Measurements from ENCODE around the gene NR2F2.

Gene NR2F2

GRCh38 chr15:96330450-96331143 is at the start of gene NR2F2:
NR2F2 (plus strand) TSS chr15:96330700; CDS start chr15:96332106, 1,406 bp downstream.
- H3K4me3 ChIP-seq (ENCODE audit: low read depth, low read length) = peak within 1 kb of the TSS; percentile 93
- peak; percentile 99 for DNase-seq (ENCODE audit: low read depth)

DNA sequence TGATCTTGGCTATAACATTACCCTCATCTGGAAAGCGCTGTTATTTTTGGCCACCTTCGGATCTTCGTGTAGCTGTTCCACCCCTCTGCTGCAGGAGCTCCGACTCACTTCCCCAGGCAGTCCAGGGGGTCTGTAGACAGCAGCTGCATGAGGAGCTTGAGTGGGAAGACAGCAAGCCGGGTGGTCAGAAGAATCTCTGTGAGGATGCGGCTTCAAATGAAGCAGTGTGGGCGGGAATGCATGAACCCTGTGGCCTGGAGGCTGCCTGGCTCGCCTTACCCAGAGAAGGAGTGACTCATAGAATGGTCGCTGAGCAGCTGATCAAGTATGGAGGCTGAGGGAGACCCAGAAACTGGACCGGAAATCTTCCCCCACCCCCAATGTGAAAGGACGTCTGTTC is 45.2 kb upstream of the NR2F2 start:
- H3K4me3 ChIP-seq (ENCODE audit: low read depth, low read length) = no peak overlapping the region
- peak; percentile 100 for DNase-seq (ENCODE audit: low read depth)

DNA sequence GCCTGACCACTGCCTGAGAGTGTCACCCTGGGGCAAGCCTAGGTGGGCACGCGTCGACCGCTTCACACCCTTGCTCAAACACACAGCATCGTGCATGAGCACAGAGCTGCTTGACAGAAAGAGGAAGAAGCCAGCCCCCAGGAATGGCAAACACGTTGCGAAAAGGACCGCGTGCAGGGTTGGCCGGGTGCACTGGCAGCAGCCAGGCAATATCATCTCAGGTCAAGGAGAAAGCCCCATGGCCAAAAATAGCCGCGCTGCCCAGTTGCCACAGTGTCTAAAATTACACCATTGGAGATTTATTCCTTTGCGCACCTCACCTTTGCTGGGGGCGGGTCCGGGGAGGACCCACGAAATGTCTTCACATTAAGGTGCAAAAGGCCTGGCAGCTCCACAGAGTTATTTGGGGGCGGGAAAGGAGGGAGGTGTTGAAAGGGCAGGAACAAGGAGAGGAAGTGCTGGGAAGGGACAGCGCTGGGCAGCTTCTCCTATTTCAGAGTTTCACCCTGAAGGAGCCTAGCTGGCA is 44.7 kb upstream of the NR2F2 start:
- H3K4me3 ChIP-seq (ENCODE audit: low read depth, low read length) = no peak overlapping the region

GRCh38 chr15:96290679-96291078 is 39.8 kb upstream of the NR2F2 start:
- no peak overlapping the region for H3K4me3 ChIP-seq (ENCODE audit: low read depth, low read length)
- DNase-seq (ENCODE audit: low read depth) = no peak

More for the DNA sequence above, 44.7 kb upstream of the NR2F2 start:
- no peak for DNase-seq (ENCODE audit: low read depth)

DNA sequence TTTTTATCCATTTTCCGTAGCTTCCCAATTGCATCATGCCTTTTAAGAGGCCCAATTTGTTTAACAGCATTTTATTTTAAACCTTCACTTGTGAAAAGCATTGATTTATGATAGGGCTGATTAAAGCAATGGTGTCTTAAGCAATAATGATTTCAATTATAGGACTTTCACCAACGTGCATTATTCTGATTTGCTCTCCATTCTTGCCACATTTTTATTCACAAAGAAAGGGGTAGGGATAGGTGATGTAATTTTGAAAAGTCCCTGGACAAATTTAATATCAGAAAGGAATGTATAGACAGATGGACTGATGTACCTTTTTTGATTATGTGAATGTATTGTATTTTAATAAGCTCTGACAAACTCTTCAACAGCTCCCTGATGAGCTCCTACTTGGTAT is 37.9 kb upstream of the NR2F2 start:
- no peak overlapping the region for H3K4me3 ChIP-seq (ENCODE audit: low read depth, low read length)
- DNase-seq (ENCODE audit: low read depth) = no peak

GRCh38 chr15:96293441-96293840 is 37.1 kb upstream of the NR2F2 start:
- DNase-seq (ENCODE audit: low read depth) = no peak
- H3K4me3 ChIP-seq (ENCODE audit: low read depth, low read length) = no peak overlapping the region

DNA sequence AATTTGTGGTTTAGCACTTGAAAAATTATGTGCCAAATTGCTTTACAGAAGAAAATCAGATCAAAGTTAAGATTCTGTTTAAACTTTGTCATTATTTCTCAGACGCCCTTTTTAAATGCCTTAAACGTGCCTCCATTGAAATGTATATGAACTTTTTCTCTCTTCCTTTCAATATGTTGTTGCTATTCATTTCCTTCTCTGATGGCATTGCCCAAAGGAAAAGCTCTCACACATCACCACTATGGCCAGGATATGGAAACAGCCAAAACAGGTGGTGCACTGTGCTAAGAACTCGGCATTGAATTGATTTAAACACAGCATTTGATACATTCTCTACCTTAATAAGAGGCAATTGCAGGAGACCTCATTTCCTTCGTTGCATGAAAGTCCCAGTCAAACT is 35.7 kb upstream of the NR2F2 start:
- no peak overlapping the region for H3K4me3 ChIP-seq (ENCODE audit: low read depth, low read length)
- DNase-seq (ENCODE audit: low read depth) = no peak

GRCh38 chr15:96296264-96296663 is 34.2 kb upstream of the NR2F2 start:
- DNase-seq (ENCODE audit: low read depth) = peak; percentile 62
- H3K4me3 ChIP-seq (ENCODE audit: low read depth, low read length) = no peak overlapping the region

GRCh38 chr15:96297783-96298182 is 32.7 kb upstream of the NR2F2 start:
- no peak overlapping the region for H3K4me3 ChIP-seq (ENCODE audit: low read depth, low read length)
- DNase-seq (ENCODE audit: low read depth) = no peak

- no peak for DNase-seq (ENCODE audit: low read depth)
- H3K4me3 ChIP-seq (ENCODE audit: low read depth, low read length) = no peak overlapping the region
These were observed 32.3 kb upstream of the NR2F2 start for GRCh38 chr15:96298217-96298616.

DNA sequence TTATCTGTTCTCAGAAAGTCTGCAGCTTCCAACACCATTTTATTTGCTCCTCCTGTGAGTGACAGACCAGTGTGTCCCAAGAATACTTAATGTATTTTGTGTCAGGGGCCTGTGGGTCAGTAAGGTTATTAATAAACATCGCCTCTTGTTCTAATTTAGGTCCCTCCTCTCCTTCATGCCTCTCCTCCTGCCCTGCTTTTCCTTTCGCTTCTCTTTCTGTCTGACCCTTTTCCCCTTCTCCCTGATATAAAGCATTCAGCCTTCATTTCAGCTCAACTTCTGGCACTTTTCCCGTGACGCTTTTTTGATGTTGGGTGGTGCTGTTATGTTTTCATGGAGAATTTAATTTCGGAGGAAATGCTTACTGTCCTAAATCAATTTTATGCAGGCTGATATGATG is 29.7 kb upstream of the NR2F2 start:
- no peak for DNase-seq (ENCODE audit: low read depth)
- no peak overlapping the region for H3K4me3 ChIP-seq (ENCODE audit: low read depth, low read length)

DNA sequence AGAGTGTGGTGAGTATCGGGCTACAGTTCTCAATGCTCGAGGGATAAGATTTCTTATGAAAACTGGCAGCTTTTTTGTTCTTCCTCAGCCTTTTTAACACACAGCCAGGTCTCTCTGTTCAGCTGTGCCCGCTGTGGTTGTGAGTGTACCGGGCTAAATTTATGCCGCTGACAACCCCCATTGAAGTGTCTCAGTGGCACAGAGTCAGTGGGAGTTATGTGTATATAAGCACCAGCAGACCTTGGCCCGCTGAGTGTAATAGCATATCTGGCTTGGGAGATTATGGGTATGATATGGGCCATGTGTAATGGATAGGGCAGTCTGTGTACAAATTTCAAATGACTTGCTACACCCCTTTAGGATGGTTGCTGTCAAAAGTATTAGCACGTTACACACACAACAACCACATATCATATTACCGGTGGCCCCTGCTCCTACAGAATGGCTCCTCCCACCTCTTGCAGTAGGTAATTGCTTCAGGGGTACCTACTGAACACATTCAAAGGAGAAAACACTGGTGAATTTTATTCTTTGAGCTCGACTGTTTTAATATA is 26.9 kb upstream of the NR2F2 start:
- H3K4me3 ChIP-seq (ENCODE audit: low read depth, low read length) = no peak overlapping the region
- DNase-seq (ENCODE audit: low read depth) = no peak

DNA sequence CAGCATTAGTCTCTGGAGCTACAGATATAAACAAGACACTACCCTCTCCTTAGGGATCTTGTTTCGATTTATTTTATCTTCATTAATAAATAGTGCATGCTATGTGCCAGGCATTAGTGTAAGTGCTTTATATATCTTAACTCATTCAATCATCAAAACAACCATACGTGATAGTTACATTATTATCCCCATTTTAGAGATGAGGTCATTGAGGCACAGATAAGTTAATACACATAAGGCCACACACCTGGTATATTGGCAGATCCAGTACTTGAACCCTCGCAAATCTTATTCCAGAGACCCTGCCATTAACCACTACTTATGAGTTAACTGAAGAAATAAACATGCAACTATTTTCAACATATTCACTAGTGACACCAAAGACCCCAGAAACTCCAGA is 25.7 kb upstream of the NR2F2 start:
- DNase-seq (ENCODE audit: low read depth) = no peak
- H3K4me3 ChIP-seq (ENCODE audit: low read depth, low read length) = no peak overlapping the region

DNA sequence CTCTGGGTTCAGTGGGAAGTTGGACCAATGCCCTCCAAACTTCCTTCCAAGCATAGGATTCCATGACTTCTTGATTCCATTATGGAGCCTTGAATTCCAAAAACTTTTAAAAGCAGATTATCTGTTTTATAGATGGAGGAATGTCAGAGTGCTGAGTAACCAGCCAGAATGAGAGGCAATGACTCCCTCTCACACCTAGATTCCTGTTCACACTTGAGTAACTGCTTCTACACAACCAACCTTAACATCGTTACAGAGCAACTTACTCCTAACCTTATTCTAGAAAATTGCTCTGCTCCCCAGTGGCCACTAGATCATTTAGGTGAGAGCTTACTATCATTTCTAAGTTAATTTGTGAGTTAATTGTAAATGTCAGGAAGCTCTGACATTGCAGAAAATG is 24.2 kb upstream of the NR2F2 start:
- H3K4me3 ChIP-seq (ENCODE audit: low read depth, low read length) = no peak overlapping the region
- no peak for DNase-seq (ENCODE audit: low read depth)

DNA sequence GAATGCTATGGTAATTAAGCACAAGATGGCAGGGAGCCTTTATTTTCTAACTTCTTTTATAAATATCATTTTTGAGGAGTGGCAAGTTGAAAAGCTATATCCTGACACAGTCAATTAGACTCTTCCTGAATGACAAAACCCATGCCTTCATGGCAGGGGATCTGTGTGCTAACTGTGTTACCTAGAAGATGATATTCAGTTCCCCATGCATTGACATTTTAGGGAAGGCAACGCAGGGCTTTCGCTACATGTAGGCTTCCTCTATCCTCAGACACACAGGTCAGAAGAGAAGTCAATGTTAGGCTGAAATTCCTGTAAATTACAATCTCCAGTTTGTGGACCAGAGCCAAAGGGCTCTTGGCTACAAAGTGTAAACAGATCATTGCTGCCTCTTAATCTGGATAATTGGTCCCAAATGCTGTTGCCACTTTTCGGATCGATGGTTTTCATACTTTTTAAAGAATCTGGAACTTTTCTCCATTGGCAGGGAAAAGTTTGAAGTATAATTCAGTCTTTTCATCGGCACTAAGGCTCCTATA is 22.6 kb upstream of the NR2F2 start:
- H3K4me3 ChIP-seq (ENCODE audit: low read depth, low read length) = no peak overlapping the region
- no peak for DNase-seq (ENCODE audit: low read depth)

DNA sequence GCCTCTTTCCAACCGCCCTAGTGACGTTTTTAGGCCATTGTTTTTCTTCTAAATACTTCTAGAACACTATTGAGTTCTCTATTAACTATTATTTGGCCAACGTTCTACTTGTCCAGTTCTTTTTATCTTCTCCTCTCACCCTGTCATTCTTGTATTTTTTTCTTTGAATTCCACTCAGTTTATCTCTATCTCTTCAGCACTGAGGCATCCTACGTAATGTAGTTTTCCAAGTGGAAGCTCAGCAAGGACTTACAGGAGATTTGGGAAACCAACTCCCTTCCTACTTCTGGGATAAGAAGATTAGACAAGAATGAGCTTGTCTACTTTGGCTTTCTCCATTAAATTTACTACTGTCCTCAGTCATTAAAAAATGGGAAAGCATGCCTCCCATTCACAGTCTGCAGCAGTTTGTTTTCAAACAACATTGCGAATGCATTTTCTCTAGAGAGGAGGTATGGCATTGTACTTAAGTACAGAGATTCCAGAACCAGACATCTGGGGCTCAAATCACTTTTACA is 21.3 kb upstream of the NR2F2 start:
- H3K4me3 ChIP-seq (ENCODE audit: low read depth, low read length) = no peak overlapping the region
- DNase-seq (ENCODE audit: low read depth) = no peak

GRCh38 chr15:96311256-96311955 is 19.1 kb upstream of the NR2F2 start:
- DNase-seq (ENCODE audit: low read depth) = no peak
- H3K4me3 ChIP-seq (ENCODE audit: low read depth, low read length) = no peak overlapping the region

DNA sequence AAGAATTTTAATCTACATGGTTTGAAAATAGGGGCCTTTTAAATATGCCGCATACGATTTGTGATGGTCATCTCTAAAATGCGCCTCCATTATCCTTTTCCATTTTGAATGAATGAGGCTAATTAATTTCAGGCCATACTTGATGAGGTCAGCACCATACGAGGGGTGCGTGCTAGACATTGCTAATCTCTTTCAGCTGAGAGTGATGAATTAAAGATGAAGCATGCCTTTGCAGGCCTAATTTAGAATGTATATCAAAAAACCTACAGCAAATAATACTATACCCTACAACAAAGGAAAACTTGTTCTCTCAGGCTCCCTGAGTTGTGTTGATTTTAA is 18.6 kb upstream of the NR2F2 start:
- no peak overlapping the region for H3K4me3 ChIP-seq (ENCODE audit: low read depth, low read length)
- DNase-seq (ENCODE audit: low read depth) = no peak

DNA sequence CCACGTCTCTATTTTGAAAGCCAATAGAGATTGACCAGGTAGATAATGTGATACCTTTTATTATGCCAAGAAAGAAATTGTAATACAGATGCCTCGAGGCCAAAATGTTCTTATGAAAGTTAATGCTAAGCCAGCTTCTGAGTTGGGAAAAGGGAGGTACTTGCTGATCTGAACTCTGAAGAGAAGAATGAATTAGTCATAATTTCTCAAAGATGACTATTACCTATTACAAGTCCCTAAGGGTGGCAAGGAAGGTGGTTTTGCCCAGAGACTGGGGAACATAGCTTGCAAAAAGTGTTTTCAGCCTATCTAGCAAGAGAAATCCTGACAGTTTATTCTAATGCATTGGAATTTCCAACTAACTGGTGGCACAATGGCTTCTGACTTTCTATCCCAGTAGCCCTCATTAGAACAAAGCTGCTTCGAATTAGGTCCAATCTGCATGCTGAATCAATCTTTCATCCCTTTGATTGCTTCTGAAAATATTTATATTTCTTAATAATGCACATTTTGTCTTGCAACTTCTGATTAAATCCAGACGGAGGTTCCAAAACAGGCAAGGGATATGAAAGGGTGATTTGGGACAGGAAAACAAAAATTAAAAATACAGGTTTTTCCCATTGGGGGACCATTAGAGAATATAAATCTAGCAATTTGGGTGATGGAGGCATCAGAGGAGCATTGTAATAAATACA is 17.7 kb upstream of the NR2F2 start:
- H3K4me3 ChIP-seq (ENCODE audit: low read depth, low read length) = no peak overlapping the region
- DNase-seq (ENCODE audit: low read depth) = no peak

DNA sequence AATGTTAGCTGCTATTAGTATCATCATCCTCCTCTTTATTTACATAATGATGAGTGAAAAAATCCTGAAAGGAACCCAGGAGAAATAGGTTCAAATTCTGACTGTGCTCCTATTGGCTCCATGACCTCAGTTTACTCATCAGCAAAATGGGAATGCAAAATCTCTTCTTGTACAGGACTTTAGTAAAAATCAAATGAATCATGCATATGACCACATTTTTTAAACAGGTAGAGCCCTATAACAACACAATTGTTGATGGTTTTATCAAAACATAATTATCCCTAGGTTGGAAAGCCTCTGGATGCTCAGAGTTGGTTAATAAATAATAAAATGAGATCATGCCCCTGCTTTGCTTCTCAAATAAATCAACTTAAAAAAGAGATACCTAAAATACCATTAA is 16.0 kb upstream of the NR2F2 start:
- H3K4me3 ChIP-seq (ENCODE audit: low read depth, low read length) = no peak overlapping the region
- DNase-seq (ENCODE audit: low read depth) = no peak

All from skeletal muscle cell (primary cell).